Kidney (tissue), 14 donors: ENCODE data around the gene SH3PXD2A. TPM values are rescaled to one million over a fixed set of nuclear protein-coding genes. Genes with fewer than 3 reads are reported as not detected.

Experiments used
- DNase-seq, 5 donors: peaks; one replicate each; pipeline ENCODE4 v3.0.0-alpha.2; 2013 to 2020
- FAIRE-seq: peaks from 2 replicates; lab custom pipeline; 2012; peaks lifted over from hg19 to GRCh38; lab: Jason Lieb, UNC
- H3K27ac ChIP-seq, 2 donors: one replicate each; pipeline ENCODE4 v1.7.0; 2013; ENCODE audit warnings: low read depth in 2 of 2, low read length in 2 of 2, inconsistent platforms in 1 of 2
- H3K27me3 ChIP-seq: one replicate; pipeline ENCODE4 v1.7.1; 2013; ENCODE audit warnings: low read length, inconsistent platforms; ENCODE audit not compliant: control insufficient read depth, insufficient read depth
- H3K36me3 ChIP-seq, 3 donors: one replicate each; pipeline versions ENCODE4 v1.7.0 to v1.7.1; 2013; ENCODE audit warnings: low read length in 3 of 3, control low read depth in 1 of 3, inconsistent platforms in 1 of 3; ENCODE audit not compliant: insufficient read depth in 3 of 3, control insufficient read depth in 2 of 3
- H3K4me1 ChIP-seq, 3 donors: one replicate each; pipeline versions ENCODE4 v1.7.0 to v1.7.1; 2013; ENCODE audit warnings: low read length in 3 of 3, inconsistent platforms in 1 of 3, low read depth in 1 of 3; ENCODE audit not compliant: control insufficient read depth in 2 of 3, insufficient read depth in 2 of 3
- H3K4me3 ChIP-seq, 3 donors: one replicate each; pipeline versions ENCODE4 v1.7.0 to v1.8.1; 2013; ENCODE audit warnings: low read length in 3 of 3, control low read depth in 1 of 3, inconsistent platforms in 1 of 3
- H3K9ac ChIP-seq, 3 donors: one replicate each; pipeline versions ENCODE4 v1.7.0 to v1.7.1; 2013; ENCODE audit warnings: low read length in 3 of 3, control low read depth in 1 of 3, inconsistent platforms in 1 of 3
- H3K9me3 ChIP-seq, 3 donors: one replicate each; pipeline versions ENCODE4 v1.7.0 to v1.7.1; 2013; ENCODE audit warnings: low read length in 3 of 3, control low read depth in 1 of 3, inconsistent platforms in 1 of 3; ENCODE audit not compliant: control insufficient read depth in 2 of 3, insufficient read depth in 1 of 3
- intact Hi-C: fragments of 100-400 bp; cut with DNase I; formaldehyde crosslinking; loops from one replicate; pipeline ENCODE4 v1.11.1; 2022
- polyA plus RNA-seq: library from polyadenylated mRNA; stranded (reverse); fragments of 350-450 nt; fragmentation: Illumina TruSeq; extraction: RNeasy Lipid Tissue Mini Kit (QIAGEN cat#74804); gene quantifications from one replicate; pipeline ENCODE4 v1.2.3, GENCODE V29; 2014; ENCODE audit warnings: low read depth, low replicate concordance; ENCODE audit not compliant: insufficient read depth
- total RNA-seq: library from RNA; stranded (reverse); fragmentation: NEBNext Ultra II Directional; extraction: Animal tissue kit (Norgen Biotek cat#: 25700); gene quantifications from one replicate; pipeline ENCODE4 v1.2.1, GENCODE V29; 2021
- TF ChIP-seq, protein P1 (sequence below): IDR thresholded peaks from 3 replicates; pipeline ENCODE4 v1.5.1; 2012; ENCODE audit warnings: mild to moderate bottlenecking, moderate library complexity, borderline replicate concordance; ENCODE audit not compliant: insufficient read depth; ENCODE audit errors: extremely low read depth
- donor health status: control.
- donor health status: control.
- donor health status: control.
- donor health status: control.
- donor health status: control.
- donor health status: DM: yes; HTN: yes; CAD: no.
- donor health status: Normal renal cell carcinoma (clear cell type).

SH3PXD2A gene
- total and polyA plus RNA-seq, 2 donors from 2014 or later = 2.4 to 20.1 TPM

DNA sequence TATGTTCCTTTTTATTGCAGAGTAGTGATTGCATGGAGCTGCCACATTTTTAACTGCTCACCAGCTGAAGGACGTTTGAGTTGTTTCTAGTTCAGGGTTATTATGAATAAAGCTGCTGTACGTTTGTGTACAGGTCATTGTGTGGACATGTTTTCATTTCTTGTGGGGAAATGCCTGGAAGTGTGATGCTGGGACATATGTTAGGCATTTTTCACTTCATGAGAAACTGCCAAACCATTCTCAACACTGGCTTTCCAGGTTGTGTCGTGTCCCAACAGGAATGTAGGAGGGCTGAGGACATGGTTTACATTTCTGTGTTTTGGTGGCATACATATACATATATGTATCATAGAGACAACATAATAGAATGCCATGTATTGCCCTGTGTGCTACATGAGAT is 288.8 kb downstream of the SH3PXD2A start:
- H3K27ac ChIP-seq = no peak overlapping the region
- no peaks in the 10 kb centered on the region for H3K27me3 ChIP-seq
- no peaks in the 10 kb centered on the region for H3K4me1 ChIP-seq
- H3K9me3 ChIP-seq = no peaks in the 10 kb centered on the region
- intact Hi-C loops = no loop called here
- no peak overlapping the region for H3K4me3 ChIP-seq
- DNase-seq = no peak
- H3K9ac ChIP-seq = no peak overlapping the region
- TF ChIP-seq, protein P1, sequence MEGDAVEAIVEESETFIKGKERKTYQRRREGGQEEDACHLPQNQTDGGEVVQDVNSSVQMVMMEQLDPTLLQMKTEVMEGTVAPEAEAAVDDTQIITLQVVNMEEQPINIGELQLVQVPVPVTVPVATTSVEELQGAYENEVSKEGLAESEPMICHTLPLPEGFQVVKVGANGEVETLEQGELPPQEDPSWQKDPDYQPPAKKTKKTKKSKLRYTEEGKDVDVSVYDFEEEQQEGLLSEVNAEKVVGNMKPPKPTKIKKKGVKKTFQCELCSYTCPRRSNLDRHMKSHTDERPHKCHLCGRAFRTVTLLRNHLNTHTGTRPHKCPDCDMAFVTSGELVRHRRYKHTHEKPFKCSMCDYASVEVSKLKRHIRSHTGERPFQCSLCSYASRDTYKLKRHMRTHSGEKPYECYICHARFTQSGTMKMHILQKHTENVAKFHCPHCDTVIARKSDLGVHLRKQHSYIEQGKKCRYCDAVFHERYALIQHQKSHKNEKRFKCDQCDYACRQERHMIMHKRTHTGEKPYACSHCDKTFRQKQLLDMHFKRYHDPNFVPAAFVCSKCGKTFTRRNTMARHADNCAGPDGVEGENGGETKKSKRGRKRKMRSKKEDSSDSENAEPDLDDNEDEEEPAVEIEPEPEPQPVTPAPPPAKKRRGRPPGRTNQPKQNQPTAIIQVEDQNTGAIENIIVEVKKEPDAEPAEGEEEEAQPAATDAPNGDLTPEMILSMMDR = no peak
- H3K36me3 ChIP-seq = no peaks in the 10 kb centered on the region
- FAIRE-seq = no peak

DNA sequence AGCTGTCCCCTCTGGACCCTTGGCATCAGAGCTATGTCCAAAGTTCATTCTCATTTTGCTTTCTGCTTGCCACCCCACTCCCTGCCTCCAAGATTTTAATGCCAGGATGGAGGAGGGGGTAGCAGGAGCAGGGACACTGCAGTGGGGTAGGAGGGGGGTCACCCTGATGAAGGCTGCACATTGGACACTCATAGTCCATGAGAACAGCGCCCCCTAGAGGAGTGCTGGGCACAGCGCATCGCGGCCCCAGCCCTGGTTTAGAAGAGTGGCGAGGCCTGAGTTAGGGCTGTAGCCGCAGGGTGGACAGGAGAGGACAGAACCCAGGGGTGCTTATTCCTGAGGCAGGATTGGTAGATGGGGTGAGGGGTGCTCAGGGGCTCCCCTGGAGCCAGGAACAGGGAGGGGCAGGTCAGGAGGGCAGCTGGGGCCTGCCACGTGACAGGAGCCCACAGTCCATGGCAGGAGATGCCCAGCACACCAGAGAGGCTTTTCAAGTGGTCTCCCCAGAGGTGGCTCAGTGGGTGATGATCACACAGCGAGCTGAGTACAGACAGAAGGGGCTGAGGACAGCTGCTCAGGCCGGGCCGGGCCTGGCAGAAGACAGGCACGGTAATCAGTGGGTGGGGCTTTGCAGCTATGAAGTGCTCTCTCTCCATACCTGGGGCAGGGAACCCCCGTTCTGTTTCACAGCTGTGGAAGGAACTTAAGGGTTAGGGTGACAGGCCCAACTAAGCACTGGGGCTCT is 290.4 kb downstream of the SH3PXD2A start:
- Histone ChIP-seq H3K9ac (no peak overlapping the region), H3K27me3 (no peaks in the 10 kb centered on the region), H3K4me1 (no peaks in the 10 kb centered on the region), H3K27ac (no peak overlapping the region), H3K9me3 (no peaks in the 10 kb centered on the region), H3K36me3 (no peaks in the 10 kb centered on the region), H3K4me3 (no peak overlapping the region)
- DNase-seq (no peak), FAIRE-seq (no peak)
- TF ChIP-seq, protein P1 = peak; percentile 33
- intact Hi-C loops = no loop called here

DNA sequence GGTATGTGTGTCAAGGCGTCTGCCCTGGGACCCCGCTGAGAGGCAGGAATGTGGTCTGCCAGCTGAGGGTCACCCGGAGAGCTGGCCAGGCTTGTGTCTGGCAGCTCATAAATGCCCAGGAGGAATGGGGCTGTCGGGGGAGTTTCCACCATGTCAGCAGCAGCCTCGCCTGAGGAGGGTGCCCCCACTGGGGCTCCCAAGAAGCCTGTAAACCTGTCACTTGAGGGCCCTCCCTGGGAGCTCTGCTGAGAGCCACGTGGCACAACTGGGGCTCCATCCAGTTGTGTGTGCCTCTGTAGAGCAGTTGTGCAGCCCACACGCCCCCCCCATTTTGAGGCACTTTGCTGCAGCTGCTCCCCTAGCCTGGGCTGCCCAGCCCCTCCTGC is 291.3 kb downstream of the SH3PXD2A start:
- Histone ChIP-seq H3K9ac (no peak overlapping the region), H3K4me1 (no peaks in the 10 kb centered on the region), H3K36me3 (no peaks in the 10 kb centered on the region), H3K9me3 (no peaks in the 10 kb centered on the region), H3K4me3 (no peak overlapping the region), H3K27ac (no peak overlapping the region), H3K27me3 (no peaks in the 10 kb centered on the region)
- FAIRE-seq (no peak), DNase-seq (peak in 3 of 5 donors; percentile 43 to 65 (median 52))
- intact Hi-C loops = no loop called here
- TF ChIP-seq, protein P1 = no peak
